GM19452 (cell line): ENCODE data around the gene CBLIF.
"Not testable (repeated sequence)": the region's sequence is repeated elsewhere in the genome, so short reads cannot be mapped to it uniquely, and the experiment has no call there.

Experiments used
- ATAC-seq: cut with Tn5 transposase; IDR thresholded peaks from one replicate; pipeline ENCODE4 v1.9.1; 2021; ENCODE audit not compliant: unreplicated experiment

Gene CBLIF

GRCh38 chr11:59801160-59801706 lies 44.1 kb downstream of the CBLIF start:
- ATAC-seq, result no peak

- ATAC-seq, result no peak
These were observed 44.8 kb downstream of the CBLIF start for GRCh38 chr11:59800390-59801025.

- no peak for ATAC-seq
These were observed 50.9 kb downstream of the CBLIF start for GRCh38 chr11:59794417-59794816.

- ATAC-seq, result no peak
These were observed 52.8 kb downstream of the CBLIF start for GRCh38 chr11:59792507-59792906.

GRCh38 chr11:59791639-59792038 lies 53.7 kb downstream of the CBLIF start:
- ATAC-seq, result no peak

- no peak for ATAC-seq
These were observed 57.5 kb downstream of the CBLIF start for GRCh38 chr11:59787816-59788215.

- ATAC-seq, result no peak
These were observed 58.1 kb downstream of the CBLIF start for GRCh38 chr11:59787255-59787588.

GRCh38 chr11:59785818-59786217 lies 59.5 kb downstream of the CBLIF start:
- ATAC-seq, result no peak

- ATAC-seq, result not testable (repeated sequence)
These were observed 60.9 kb downstream of the CBLIF start for GRCh38 chr11:59784441-59784840.

GRCh38 chr11:59783632-59784090 lies 61.6 kb downstream of the CBLIF start:
- no peak for ATAC-seq

GRCh38 chr11:59782080-59782479 lies 63.2 kb downstream of the CBLIF start:
- ATAC-seq, result no peak

GRCh38 chr11:59779487-59779886 lies 65.8 kb downstream of the CBLIF start:
- ATAC-seq, result no peak
